Measurements from ENCODE around the gene NPNT. TPM values are rescaled to one million over a fixed set of nuclear protein-coding genes. Genes with fewer than 3 reads are reported as not detected.

NPNT gene
- total and polyA plus RNA-seq, 12 donors: 1.3 to 61.1 (median 4.5) TPM

DNA sequence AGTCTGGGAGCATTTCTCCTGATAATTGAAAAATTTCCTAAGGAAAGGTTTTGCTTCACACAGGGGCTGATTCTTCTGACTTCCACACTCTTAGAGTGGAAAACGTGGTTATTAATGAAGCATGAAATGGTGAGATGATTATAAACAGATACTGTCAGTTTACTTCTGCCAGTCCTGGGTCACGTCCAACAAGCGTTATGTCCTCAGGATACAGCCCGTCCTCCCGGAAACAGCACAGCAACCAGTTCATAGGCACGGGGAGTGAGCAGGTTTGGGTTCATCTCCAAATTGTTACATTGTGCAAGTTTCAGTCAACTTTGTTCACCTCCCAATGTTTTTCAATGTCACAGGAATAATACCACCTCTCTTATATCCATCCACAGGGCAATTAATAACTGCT, 98.8 kb downstream of the NPNT start:
- WGBS, 4 donors: 77 to 80% (median 80%) methylated on average over 6 of the region's 6 CpGs
- no peak for DNase-seq
- intact Hi-C loops (cut with DNase I): no loop called here
- TF ChIP-seq POLR2A (IDR thresholded peaks at IDR 0.05): no peak
- TF ChIP-seq, protein P1, sequence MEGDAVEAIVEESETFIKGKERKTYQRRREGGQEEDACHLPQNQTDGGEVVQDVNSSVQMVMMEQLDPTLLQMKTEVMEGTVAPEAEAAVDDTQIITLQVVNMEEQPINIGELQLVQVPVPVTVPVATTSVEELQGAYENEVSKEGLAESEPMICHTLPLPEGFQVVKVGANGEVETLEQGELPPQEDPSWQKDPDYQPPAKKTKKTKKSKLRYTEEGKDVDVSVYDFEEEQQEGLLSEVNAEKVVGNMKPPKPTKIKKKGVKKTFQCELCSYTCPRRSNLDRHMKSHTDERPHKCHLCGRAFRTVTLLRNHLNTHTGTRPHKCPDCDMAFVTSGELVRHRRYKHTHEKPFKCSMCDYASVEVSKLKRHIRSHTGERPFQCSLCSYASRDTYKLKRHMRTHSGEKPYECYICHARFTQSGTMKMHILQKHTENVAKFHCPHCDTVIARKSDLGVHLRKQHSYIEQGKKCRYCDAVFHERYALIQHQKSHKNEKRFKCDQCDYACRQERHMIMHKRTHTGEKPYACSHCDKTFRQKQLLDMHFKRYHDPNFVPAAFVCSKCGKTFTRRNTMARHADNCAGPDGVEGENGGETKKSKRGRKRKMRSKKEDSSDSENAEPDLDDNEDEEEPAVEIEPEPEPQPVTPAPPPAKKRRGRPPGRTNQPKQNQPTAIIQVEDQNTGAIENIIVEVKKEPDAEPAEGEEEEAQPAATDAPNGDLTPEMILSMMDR (IDR thresholded peaks at IDR 0.05): no peak
- Histone ChIP-seq H3K27me3 (no peaks in the 10 kb centered on the region), H3K27ac (no peak overlapping the region), H3K36me3 (replicated peaks in 1 of 2) (no peaks in the 10 kb centered on the region), H3K4me3 (no peak overlapping the region), H3K9me3 (replicated peaks in 1 of 3) (no peaks in the 10 kb centered on the region), H3K4me1 (replicated peaks in 1 of 2) (no peaks in the 10 kb centered on the region)

DNA sequence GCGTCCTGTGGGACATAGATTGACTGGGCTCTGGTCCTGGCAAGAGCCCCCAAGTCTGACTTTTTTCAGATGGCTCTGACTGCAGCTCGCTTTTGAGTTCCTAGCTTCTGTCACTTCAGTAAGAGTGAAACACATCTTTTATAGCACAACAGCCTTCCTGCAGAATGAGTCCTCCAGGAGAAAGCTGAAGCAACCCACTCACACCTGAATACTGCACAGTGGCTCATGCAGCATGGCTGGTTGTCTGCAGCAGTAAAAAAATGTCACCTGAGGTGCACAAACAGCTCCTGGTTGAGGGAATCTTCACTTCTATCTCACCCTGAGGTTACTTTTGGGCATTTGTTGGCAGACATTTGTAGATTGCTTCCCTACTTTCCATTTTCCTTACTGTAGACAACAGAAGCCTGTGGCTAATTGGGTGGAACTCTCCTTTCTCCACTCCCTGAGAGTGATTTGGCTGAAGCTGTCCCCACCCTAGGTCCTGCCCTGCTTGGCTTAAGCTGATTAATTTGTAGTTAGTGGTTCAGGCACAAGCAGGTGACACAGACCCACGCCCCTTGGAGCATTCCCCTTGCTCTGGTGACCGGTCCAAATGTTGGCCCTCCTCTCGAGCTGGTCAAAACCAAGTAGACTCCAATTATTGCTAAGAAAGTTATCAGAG, 99.7 kb downstream of the NPNT start:
- Histone ChIP-seq H3K4me3 (no peak overlapping the region), H3K36me3 (replicated peaks in 1 of 2) (no peaks in the 10 kb centered on the region), H3K9me3 (replicated peaks in 1 of 3) (no peaks in the 10 kb centered on the region), H3K27me3 (no peaks in the 10 kb centered on the region), H3K4me1 (replicated peaks in 1 of 2) (no peaks in the 10 kb centered on the region), H3K27ac (no peak overlapping the region)
- DNase-seq: no peak
- no peak for TF ChIP-seq POLR2A (IDR thresholded peaks at IDR 0.05)
- TF ChIP-seq, protein P1 (IDR thresholded peaks at IDR 0.05): no peak
- intact Hi-C loops (cut with DNase I): no loop called here
- 68 to 90% (median 79%) methylated on average over 3 to 5 of the region's 5 CpGs for whole genome bisulfite sequencing, 4 donors

DNA sequence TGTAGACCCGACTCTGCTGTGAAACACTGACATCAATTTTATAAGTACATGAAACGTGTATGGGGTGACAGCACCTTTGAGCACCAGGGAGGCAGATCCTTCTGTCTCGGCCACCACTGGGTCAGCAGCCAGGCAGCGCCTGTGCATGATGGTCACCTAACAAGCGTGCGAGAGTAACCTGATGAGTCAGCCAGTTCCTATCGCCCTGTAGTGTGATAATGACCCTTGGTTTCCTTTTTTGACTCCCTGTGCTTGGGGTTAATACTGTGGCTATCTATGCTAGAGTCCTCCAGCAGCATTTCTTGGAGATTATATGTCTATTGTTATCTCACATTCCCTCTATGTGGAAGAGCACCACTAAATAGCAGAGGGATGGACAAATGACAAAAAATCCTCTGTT, 101.6 kb downstream of the NPNT start:
- TF ChIP-seq, protein P1 (IDR thresholded peaks at IDR 0.05): no peak
- TF ChIP-seq POLR2A (IDR thresholded peaks at IDR 0.05): no peak
- intact Hi-C loops (cut with DNase I): no loop called here
- Histone ChIP-seq H3K4me3 (no peak overlapping the region), H3K9me3 (replicated peaks in 1 of 3) (no peaks in the 10 kb centered on the region), H3K36me3 (replicated peaks in 1 of 2) (no peaks in the 10 kb centered on the region), H3K27ac (no peak overlapping the region), H3K27me3 (no peaks in the 10 kb centered on the region), H3K4me1 (replicated peaks in 1 of 2) (no peaks in the 10 kb centered on the region)
- WGBS, 4 donors: 67 to 89% (median 80%) methylated on average over 7 of the region's 7 CpGs
- no peak for DNase-seq

DNA sequence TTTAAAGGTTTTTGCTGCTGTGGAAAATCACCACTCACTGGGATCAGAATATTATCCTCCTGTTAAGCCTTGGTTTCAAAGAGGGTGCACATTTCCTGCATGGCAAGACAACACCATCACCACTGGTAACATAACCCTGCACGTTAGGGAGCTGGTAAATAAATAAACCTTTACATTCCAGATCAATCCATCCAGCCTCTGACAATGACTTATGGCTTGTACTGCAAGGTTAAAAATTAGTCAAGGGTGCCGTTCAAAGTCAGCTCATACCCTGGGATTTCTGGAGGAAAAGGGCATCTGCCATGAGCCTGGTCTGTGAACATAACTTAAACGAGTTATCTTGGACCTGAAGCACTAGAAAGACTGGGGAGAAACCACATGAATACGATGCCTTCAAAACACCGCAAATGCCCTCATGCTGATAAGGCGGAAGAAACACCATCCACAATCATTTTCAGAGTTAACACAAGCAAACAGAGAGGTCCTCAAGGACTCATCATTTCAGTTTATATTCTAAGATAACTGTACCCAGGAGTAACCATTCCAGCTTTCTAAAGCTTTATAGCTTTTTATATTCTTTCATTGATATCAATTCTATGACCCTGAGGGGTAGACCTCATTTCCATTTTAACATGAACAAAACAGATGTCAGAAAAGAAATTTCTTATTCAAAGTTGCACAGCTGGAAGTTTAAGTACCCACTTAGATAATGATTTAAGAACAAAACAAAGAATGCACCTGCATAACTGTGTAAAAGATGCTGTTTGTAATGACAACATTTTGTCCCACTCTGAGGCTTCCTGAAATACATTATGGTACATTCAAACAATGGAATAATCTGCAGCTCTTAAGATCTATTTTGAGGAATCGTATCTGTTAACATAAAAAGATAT, 103.1 kb downstream of the NPNT start:
- no peak for DNase-seq
- Histone ChIP-seq H3K27me3 (no peaks in the 10 kb centered on the region), H3K27ac (no peak overlapping the region), H3K4me3 (no peak overlapping the region), H3K36me3 (replicated peaks in 1 of 2) (no peaks in the 10 kb centered on the region), H3K4me1 (replicated peaks in 1 of 2) (no peaks in the 10 kb centered on the region), H3K9me3 (replicated peaks in 1 of 3) (no peaks in the 10 kb centered on the region)
- no peak for TF ChIP-seq POLR2A (IDR thresholded peaks at IDR 0.05)
- TF ChIP-seq, protein P1 (IDR thresholded peaks at IDR 0.05): no peak
- WGBS, 4 donors: 48 to 64% (median 53%) methylated on average over 7 of the region's 7 CpGs
- intact Hi-C loops (cut with DNase I): no loop called here

Measured in adrenal gland (tissue), 12 donors.